ENCODE results near the gene PKNOX1.

DNA sequence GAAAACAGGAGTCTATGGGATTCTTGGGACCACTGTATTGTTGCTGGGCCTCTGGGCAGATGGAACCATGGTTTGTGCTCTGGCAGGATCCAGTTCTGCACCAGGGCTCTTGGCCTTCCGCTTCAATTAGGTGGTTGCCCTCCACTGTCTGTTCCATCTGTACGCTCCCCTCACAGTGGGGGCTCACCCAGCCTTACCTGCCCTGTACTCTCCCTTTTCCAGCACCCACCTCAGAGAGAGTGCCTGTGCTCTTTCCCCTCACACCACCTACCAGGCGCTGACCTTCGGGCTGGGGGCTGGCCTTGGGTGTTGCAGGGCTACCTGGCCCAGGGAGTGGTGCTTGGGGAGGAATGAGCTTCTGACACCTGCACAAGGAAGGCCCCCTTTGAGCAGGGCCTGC lies 7.5 kb downstream of the PKNOX1 start:
- TF ChIP-seq, protein P1, sequence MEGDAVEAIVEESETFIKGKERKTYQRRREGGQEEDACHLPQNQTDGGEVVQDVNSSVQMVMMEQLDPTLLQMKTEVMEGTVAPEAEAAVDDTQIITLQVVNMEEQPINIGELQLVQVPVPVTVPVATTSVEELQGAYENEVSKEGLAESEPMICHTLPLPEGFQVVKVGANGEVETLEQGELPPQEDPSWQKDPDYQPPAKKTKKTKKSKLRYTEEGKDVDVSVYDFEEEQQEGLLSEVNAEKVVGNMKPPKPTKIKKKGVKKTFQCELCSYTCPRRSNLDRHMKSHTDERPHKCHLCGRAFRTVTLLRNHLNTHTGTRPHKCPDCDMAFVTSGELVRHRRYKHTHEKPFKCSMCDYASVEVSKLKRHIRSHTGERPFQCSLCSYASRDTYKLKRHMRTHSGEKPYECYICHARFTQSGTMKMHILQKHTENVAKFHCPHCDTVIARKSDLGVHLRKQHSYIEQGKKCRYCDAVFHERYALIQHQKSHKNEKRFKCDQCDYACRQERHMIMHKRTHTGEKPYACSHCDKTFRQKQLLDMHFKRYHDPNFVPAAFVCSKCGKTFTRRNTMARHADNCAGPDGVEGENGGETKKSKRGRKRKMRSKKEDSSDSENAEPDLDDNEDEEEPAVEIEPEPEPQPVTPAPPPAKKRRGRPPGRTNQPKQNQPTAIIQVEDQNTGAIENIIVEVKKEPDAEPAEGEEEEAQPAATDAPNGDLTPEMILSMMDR (IDR thresholded peaks at IDR 0.05) = no peak
- TF ChIP-seq POLR2AphosphoS5 (IDR thresholded peaks at IDR 0.05; ENCODE audit: low read depth, low read length) = no peak

Data from Panc1 (cell line).